HG03039 (cell line): ENCODE data around the gene PTTG1IP2.

Experiments
- ATAC-seq: cut with Tn5 transposase; IDR thresholded peaks from one replicate; pipeline ENCODE4 v1.9.1; 2021; ENCODE audit warnings: mild to moderate bottlenecking, moderate library complexity; ENCODE audit not compliant: unreplicated experiment

Gene PTTG1IP2

DNA sequence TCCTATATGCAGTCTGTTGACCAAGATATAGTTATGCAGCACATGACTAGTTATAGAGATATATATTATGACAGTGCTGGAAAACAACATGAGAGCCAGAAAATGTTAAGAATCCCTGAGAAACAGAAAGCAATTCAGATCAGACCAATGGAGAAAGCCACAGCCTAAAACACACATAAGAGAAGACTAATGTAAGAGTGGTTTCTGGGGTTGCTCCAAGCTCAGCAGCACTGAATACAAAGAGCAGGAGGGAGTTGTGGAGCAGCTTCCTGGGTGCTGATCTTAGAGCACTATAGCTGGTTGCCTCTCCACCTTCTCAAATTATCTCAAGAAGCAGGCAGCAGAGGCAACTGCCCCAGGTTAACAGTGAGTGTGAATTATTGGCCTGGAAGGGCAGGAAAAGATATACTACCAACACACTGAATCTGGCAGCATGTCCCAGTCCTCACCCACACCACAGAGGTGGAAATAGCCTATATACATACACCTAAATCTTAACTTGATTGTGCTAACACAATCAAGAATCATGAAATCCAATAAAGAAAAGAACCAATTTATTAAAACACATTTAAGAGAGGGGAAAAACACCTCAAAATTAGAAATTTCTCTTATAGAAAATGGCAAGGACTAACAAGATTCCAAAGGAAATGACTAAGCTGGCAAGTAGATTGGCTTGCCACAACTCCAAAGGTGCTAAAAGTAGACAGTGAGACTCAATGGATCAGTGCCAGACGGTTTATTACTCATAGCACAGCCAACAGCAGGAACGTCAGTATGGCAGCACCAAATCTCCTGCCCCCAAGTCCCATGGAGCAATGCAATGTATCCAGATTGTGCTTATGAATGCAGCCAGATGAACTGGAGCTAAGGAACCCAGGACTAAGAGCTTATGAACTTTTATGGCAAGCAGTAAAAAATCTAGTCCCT lies 5.1 kb downstream of the PTTG1IP2 start:
- no peak for ATAC-seq

DNA sequence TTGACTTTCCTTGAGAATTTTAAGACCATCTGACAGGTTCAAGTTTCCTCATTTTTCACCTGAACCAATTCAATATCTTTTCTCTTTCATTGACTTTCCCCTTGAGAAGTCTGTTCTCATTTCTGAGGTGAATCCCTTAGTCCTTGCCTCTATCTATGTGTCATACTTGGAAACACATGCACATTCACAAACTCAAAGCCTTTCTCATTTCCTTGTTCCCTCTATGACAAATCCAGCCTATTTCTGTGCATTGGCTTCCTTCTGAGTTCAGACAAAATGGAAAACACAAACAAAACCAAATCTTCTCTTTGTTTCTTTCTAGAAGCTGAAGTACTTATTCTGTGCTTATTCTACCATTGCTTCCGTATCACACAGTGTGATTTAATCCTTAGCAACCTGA lies 13.8 kb downstream of the PTTG1IP2 start:
- ATAC-seq, result no peak

DNA sequence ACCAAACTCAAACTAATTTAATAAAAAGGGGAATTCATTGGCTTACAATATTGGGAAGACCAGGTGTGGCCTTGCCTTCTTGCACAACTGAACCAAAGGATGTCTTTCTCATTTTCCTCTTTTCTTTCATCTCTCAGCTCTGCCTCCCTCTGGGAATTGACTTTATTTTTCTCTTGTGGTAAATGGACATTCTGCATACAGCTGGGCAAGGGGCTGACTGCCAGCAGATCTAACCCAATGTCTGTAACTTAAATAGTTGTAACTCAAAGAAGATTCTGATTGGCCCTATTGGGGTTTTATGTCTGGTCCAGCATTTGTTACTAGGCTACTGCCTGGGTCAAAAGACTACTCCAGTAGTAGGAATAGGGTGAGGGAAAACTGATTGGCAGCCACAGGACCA lies 15.3 kb downstream of the PTTG1IP2 start:
- no peak for ATAC-seq

DNA sequence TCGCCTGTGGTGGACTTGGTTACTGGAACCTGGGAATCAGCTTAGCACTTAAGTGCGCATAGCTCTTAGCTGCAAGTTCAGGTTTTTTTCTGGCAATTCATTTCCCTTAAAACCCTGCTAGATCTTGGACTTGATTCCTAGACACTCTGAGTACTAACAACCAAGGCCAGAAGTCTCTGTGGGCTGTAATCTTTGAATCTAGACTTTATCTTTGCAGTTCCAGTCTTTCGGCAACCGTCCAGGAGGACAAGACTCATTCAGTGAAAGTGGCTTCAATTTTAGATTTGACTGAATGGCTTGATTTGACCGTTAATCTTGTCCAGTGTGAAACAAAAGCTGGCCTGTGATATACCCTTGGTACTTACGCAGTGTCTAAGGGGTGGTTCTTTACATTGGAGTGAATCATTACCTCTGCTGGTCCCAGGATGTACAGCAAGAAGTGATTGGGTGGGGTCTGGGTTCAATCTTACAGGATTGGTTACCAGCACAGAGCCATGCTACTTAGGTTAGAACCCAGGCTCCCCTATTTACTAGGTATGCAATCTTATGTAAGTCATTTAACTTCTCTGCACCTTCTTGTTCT lies 16.4 kb downstream of the PTTG1IP2 start:
- no peak for ATAC-seq

DNA sequence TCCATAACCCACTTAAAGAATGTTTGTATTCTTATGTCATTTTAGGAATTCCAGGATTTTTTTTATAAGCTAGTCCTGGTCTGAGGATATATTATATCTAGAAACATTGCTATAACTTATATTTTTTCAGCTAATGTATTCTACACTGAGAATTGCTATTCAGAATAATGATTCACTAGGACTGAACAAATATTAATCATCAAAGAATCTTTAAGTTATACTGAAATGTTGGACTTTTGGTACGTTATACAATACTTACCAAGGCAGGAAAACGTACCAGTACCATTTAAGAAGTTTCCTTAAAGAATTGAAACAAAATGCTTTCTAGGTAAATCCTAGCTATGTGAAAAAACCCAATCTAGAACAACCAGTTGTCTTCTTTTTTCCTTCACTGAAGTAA lies 18.4 kb downstream of the PTTG1IP2 start:
- no peak for ATAC-seq

DNA sequence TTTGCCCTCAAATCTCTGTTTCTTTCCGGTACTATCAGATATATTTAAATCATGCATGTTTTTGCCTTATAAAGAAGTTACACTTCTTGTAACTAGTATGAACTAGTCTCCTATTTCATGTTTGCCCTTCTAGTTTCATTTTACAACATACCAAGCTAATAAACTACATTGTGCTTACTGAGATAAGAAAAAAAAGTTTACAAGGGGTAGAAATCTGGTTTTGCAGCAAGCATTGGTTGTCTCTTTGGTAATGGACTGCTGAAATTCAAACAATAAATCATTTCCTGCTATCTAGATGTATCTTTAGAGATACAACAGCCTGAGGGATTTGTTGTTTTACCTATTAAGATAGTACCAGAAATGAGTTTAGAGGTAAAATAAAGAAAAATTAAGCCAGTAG lies 18.8 kb downstream of the PTTG1IP2 start:
- ATAC-seq, result no peak

DNA sequence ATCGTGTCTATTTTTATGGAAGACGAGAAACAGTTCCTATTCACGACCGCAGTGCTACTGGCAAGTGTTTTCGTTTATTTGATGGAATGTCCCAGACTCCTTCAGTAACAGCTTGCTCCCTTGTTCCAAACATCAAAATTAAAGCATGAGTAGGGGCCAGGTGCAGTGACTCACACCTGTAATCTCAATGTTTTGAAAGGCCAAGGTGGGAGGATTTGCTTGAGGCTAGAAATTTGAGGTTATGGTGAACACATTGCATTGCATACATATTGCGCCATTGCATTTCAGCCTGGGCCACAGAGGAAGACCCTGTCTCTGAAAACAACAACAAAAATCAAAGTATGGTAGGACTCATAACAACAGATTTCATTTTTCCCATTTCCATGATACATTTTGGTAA lies 22.8 kb downstream of the PTTG1IP2 start:
- ATAC-seq, result no peak

DNA sequence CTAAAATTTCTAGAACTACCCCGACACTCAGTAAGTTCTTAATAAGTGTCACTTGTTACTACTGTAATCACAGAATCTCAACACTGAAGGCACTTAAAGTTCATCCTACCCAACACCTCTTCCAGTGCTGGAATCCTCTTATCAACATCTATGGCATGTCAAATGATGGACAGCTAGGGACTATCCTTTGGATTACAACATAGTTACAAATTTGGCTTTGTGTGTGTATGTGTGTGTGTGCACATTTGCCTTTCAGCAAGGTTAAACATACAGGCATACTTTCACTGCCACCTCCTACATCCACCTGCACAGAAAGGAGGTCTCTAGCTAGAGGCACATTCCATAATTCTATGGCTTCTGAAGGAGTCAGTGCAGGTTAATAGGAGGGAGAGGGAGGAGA lies 25.8 kb downstream of the PTTG1IP2 start:
- no peak for ATAC-seq

DNA sequence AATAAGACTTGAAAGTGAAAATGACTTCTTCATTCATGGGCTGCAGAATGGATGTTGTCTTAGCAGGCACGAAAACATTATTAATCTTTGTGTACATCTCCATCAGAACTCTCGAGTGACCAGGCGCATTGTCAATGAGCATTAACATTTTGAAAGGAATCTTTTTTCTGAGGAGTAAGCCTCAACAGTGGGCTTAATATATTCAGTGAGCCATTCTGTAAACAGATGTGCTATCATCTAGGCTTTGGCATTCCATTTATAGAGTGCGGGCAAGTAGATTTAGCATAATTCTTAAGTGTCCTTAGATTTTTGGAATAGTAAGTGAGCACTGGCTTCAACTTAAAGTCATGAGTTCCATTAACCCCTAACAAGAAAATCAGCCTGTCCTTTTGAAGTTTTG lies 33.1 kb downstream of the PTTG1IP2 start:
- ATAC-seq, result no peak

DNA sequence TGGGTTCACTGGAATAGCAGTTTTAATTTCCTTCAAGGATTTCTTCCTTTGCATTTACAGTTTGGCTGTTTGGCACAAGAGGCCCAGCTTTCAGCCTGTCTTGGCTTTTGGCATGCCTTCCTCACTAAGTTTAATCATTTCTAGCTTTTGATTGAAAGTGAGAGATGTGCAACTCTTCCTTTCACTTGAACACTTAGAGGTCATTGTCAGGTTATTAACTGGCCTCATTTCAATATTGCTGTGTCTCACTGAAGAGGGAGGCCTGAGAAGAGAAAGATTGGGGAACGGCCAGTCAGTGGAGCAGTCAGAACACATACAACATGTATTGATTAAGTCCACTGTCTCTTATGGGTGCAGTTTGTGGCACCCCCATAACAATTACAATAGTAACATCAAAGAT lies 33.9 kb downstream of the PTTG1IP2 start:
- ATAC-seq, result no peak

DNA sequence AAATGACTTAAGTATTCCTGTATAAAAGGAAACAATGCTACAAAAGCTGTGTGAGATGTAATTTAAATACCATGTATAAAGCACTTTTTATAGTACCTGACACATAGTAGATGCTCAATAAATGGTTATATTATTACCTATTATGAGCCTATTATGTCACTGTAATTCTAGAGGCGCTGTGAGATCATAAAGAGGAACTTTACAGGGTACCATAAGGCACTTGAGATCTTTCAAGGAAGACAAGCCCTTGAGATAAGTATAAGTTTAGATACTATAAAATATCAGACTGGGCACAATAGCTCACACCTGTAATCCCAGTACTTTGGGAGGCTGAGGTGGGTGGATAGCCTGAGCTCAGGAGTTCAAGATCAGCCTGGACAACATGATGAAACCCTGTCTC lies 38.3 kb downstream of the PTTG1IP2 start:
- ATAC-seq, result no peak

DNA sequence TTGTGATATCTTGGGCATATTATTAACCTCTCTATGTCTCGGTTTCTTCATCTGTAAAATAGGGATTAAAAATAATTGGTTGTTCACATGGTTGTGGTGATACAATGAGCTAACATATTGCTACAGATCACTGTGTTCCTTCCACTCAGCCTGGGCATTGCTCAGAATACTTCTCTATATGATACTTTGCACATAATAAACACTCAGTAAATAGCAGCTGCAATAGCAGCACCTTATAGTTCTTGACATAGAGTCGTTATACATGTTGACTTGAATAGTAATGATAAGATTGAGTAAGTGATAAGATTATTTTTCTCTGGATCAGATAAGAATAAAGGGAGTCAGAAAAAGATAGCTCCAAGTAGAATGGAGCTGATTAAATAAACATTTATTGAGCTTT lies 42.3 kb downstream of the PTTG1IP2 start:
- no peak for ATAC-seq

DNA sequence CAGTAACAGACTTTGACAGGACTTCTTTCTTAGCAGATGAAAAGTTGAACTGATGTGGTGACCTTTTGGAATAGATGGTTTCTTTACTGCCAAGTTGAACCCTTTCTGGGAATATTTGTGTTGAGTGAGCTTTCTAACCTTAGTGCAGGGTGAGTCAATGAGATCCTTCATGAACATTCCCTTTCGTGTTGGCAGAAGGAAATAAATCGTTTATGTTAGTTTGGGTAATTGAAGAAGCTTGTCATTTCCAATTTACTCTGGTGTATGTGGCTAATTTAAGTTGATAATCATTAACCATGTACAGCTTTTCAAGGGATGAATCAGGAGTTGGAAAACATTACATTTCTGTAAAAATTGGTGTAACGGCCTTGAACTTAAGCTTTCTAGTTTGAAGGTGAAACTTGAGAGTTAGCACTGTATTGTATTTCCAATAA lies 43.4 kb downstream of the PTTG1IP2 start:
- ATAC-seq, result no peak

DNA sequence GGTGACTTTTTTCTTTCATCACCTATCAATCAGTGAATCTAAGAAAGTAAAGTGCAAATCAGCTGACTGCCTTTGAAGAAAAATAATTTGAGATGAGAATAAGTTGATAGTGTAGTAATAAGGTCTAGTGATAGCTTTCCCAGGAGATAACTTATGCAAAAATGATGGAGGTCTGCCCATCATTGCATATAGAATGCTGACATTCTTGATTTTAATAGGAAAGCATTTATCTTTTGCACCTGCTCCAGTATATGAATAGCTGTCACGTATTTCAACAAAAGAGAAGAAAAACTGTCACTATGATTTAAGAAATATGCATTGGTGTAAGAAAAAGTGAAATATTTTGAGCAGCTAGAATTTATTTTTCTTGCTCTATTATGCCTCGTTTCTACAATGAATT lies 46.8 kb downstream of the PTTG1IP2 start:
- ATAC-seq, result no peak

DNA sequence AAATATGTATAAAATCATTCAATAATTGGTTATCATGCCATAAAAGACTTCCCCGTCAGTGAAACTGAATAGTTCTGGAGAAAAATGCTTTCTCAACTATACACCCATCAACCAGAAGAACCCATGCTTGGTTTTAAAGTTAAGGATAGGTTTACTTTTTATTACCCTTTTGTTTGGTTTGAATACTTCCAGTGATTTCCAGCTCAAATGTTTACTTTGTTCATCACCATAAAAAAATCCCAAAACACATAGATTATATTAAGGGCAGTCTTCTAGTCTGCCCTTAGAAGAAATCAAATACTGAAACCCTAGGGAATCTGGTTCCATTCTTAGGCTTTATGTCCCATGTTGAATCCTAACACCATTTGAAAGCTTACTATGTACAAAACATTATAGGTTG lies 49.2 kb downstream of the PTTG1IP2 start:
- no peak for ATAC-seq

DNA sequence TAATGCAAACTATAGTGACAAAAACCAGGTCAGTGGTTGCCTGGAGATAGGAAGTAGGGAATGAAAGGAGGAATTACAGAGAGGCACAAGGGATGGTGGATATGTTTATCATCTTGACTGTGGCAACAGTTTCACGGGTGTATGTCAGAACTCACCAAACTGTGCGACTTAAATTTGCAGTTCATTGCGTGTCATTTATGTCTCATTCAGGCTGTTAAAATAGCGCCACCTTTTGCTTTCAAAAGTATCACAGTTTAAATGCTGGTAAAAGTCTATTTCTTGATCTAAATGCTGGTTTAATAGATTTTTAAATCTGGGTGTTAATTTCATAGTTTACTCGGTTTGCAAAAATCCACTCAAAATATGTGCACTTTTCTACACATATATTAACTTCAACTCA lies 51.0 kb downstream of the PTTG1IP2 start:
- ATAC-seq, result no peak

DNA sequence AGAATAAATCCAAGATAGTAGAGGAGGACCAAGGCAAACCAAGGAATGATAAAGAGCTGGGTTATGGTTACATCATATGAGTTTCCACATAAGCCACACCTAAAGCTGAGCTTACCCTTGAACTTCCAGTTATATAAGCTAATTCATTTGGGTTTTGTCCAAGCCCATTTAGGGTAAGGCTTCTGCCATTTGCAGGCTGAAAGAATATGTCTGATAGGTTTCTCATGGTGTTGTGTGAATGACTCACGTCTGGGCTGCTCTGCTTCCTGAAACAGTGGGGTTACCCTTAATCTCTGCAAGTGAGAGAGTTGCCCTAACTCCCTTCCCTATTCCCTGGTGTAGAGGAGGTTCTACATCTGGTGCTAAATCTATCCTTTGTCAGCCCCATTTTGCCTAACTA lies 60.8 kb downstream of the PTTG1IP2 start:
- no peak for ATAC-seq

DNA sequence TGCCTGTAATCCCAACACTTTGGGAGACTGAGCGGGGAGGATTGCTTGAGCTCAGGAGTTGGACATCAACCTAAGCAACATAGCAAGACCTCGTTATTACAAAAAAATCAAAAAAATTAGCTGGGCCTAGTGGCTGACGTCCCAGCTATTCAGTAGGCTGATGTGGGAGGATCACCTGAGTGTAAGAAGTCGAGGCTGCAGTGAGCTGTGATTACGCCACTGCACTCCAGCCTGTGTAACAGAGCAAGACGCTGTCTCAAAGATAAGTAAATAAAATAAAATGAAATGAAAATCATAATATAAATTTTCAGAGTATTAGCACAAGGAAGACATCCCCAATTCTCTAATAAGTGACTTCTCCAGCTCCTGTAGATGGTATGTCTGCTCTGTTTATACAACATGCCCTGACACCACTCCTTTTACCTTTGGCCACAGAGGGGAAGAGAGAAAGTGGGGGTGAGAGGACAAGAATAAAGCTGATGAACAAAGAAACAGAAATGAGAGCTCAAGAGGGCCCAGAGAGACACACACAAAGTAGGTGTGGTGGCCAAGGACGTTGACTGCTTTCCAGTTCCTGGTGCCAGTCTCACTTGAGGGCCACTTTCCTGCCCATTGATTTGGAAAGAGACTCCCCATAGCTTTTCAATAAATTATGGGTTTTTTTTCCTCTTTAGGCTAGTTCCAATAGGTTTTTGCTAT lies 62.9 kb downstream of the PTTG1IP2 start:
- peak; percentile 58 for ATAC-seq

DNA sequence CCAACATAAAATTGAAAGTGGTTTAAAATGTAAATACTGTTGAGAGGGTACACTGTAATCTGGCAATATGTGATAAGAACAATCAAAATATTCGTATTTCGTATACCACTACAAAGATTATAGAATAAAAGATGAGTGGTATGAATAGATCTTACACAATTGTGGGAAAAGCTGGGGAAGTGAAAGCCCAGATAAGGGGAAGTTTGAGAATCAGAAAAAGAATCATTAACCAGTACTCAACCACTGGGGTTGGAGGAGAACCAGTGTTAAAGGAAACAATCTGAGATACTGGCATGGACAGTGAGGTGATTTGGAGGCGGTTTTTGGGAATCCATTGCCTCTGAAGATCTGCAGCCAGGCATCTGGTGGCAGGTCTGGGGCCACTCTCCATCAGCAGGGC lies 67.0 kb downstream of the PTTG1IP2 start:
- no peak for ATAC-seq

DNA sequence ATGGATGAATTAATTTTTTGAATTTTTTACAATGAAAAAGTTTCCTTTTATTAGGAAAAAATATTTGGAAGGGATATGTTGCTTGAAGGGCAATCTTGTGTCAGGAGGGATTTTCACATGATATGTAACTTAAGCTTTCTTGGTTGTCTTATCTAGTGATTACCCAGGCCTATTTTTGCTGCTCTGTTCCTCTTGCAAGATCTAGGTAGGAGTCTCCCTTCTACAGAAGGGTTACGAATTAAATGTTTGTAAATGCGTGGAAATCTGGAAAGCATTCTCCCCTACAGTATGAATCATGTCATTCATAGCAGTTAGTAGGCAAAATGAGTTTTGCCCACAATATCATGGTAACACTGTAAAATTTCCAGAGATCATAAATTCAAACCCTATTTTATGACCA lies 69.0 kb downstream of the PTTG1IP2 start:
- ATAC-seq, result no peak

DNA sequence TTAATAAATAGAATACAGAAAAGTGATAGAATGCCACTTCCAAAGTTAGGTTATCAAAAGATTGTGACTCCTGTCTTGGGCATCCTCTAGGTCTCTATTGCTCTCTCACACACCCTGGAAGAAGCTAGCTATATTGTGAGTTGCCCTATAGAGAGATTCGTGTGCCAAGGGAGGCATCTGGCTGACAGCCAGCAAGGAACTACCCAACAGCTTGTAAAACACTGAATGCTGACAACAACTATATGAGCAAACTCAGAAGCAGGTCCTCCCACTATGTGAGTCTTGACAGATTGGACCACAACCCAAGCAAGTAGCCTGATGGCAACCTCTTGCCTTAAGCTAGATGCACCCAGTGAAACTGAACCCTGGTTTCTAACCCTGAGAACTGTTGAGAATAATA lies 71.0 kb downstream of the PTTG1IP2 start:
- ATAC-seq, result no peak

DNA sequence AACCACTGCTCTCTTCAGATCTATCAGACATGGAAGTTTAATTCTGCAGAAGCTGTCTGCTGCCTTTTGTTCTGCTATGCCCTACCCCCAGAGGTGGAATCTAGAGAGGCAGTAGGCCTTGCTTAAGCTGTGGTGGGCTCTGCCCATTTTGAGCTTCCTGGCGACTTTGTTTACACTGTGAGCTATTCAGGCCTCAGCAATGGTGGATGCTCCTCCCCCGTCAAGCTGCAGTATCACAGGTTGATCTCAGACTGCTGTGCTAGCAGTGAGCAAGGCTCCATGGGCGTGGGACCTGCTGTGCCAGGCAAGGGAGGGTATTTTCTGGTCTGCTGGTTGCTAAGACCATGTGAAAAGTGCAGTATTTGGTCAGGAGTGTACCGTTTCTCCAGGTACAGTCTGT lies 81.6 kb downstream of the PTTG1IP2 start:
- ATAC-seq, result no peak
